ENCODE results near the gene FRZB.

GRCh38 chr2:182831101-182831500, 35.3 kb downstream of the FRZB start:
- no peak for TF ChIP-seq CTCF (IDR thresholded peaks at IDR 0.05; ENCODE audit: low read length)
- no peak for TF ChIP-seq EZH2 (optimal IDR thresholded peaks at IDR 0.05; ENCODE audit: low read depth, low read length)
- TF ChIP-seq EZH2phosphoT487 (IDR thresholded peaks at IDR 0.05; ENCODE audit: low read length), result no peak
